ENCODE results near the gene TTC21B. TPM values are rescaled to one million over a fixed set of nuclear protein-coding genes. Genes with fewer than 3 reads are reported as not detected.
"Not testable (repeated sequence)": the region's sequence is repeated elsewhere in the genome, so short reads cannot be mapped to it uniquely, and the experiment has no call there.

Gene TTC21B
- total RNA-seq, 4 donors from 2014 or later = 27.6 to 79.2 (median 36.9) TPM

DNA sequence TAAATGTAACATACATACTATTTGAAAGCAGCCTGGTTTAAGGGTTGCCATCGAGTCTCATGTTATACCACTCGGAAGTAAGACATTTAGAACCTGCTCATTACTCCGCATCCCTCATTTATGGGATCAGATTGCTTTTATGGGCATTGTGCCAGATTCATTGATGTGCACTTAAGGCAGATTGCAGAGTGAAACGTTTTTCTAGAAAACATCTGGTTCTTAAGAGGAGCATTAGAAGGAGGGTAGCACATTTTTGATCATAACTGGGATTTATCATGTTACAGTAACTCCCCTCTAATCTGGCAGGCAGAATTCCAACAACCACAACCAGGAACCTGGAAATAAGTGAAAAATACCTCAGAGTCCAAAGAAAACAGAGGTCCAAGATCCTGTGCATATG lies 85.4 kb downstream of the TTC21B start:
- TF ChIP-seq POLR2A (IDR thresholded peaks at IDR 0.05) = no peak
- no peak for TF ChIP-seq CTCF (IDR thresholded peaks at IDR 0.05)
- no peaks in the 10 kb centered on the region for H3K27me3 ChIP-seq
- no peaks in the 10 kb centered on the region for H3K36me3 ChIP-seq
- intact Hi-C loops (cut with DNase I; ENCODE audit: low total_unique reads) = no loop called here
- no peak overlapping the region for H3K4me3 ChIP-seq
- no peak overlapping the region for H3K27ac ChIP-seq
- no peaks in the 10 kb centered on the region for H3K9me3 ChIP-seq
- no peak for DNase-seq
- no peaks in the 10 kb centered on the region for H3K4me1 ChIP-seq

- intact Hi-C loops (cut with DNase I; ENCODE audit: low total_unique reads) = no loop called here
- no peaks in the 10 kb centered on the region for H3K9me3 ChIP-seq
- no peaks in the 10 kb centered on the region for H3K36me3 ChIP-seq
- no peak overlapping the region for H3K4me3 ChIP-seq
- no peak for DNase-seq
- H3K27me3 ChIP-seq = no peaks in the 10 kb centered on the region
- H3K27ac ChIP-seq = no peak overlapping the region
- H3K4me1 ChIP-seq = no peaks in the 10 kb centered on the region
- no peak for TF ChIP-seq POLR2A (IDR thresholded peaks at IDR 0.05)
- no peak for TF ChIP-seq CTCF (IDR thresholded peaks at IDR 0.05)
Observed at GRCh38 chr2:165864296-165864695, 89.3 kb downstream of the TTC21B start.

DNA sequence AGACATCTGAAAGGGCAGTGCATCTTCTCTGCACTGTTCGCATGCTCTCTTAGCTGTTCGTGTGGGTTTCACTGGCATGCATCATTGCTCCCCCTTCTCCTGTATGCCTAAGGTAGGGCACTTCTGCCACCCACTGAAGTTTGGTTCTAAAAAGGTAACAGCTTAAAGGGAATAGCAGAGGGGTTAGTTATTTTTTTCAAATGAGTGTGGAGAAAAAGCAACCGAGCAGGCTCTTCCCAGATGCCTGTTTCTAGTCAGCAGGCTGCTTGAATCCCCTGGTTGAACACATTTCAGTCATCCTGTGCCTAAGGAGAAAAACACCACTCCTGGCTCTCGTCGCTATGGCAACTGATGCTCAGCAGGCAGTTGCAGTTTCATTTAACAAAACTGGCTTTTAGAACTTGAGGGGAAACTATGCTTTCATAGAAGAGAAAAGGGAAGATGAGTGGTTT lies 89.7 kb downstream of the TTC21B start:
- no peak overlapping the region for H3K27ac ChIP-seq
- H3K4me1 ChIP-seq = no peaks in the 10 kb centered on the region
- no peak for TF ChIP-seq CTCF (IDR thresholded peaks at IDR 0.05)
- no peak for TF ChIP-seq POLR2A (IDR thresholded peaks at IDR 0.05)
- H3K9me3 ChIP-seq = no peaks in the 10 kb centered on the region
- no peak for DNase-seq
- H3K36me3 ChIP-seq = no peaks in the 10 kb centered on the region
- intact Hi-C loops (cut with DNase I; ENCODE audit: low total_unique reads) = no loop called here
- no peaks in the 10 kb centered on the region for H3K27me3 ChIP-seq
- no peak overlapping the region for H3K4me3 ChIP-seq

- intact Hi-C loops (cut with DNase I; ENCODE audit: low total_unique reads); H3K36me3 ChIP-seq: not testable (repeated sequence)
Observed at GRCh38 chr2:165861083-165861482, 92.5 kb downstream of the TTC21B start.

GRCh38 chr2:165859723-165860122 lies 93.9 kb downstream of the TTC21B start:
- DNase-seq; H3K36me3 ChIP-seq; H3K4me1 ChIP-seq; H3K9me3 ChIP-seq; H3K4me3 ChIP-seq; H3K27me3 ChIP-seq; intact Hi-C loops (cut with DNase I; ENCODE audit: low total_unique reads); H3K27ac ChIP-seq: not testable (repeated sequence)

More at GRCh38 chr2:165861083-165861482, 92.5 kb downstream of the TTC21B start:
- H3K27ac ChIP-seq, H3K4me3 ChIP-seq, H3K9me3 ChIP-seq, H3K27me3 ChIP-seq, DNase-seq, H3K4me1 ChIP-seq: not testable (repeated sequence)

GRCh38 chr2:165857876-165858275 lies 95.7 kb downstream of the TTC21B start:
- TF ChIP-seq POLR2A (IDR thresholded peaks at IDR 0.05) (no peak), CTCF (IDR thresholded peaks at IDR 0.05) (no peak)
- Histone ChIP-seq H3K4me3 (no peak overlapping the region), H3K4me1 (no peaks in the 10 kb centered on the region), H3K9me3 (no peaks in the 10 kb centered on the region), H3K27ac (no peak overlapping the region), H3K36me3 (no peaks in the 10 kb centered on the region), H3K27me3 (no peaks in the 10 kb centered on the region)
- DNase-seq = no peak
- intact Hi-C loops (cut with DNase I; ENCODE audit: low total_unique reads) = no loop called here
